NCI-H2107 treated with DMSO at 0.1 percent for 48 hours (cell line): Measurements from ENCODE around the gene MVB12A.
A peak's percentile ranks its signal among the peaks of the same experiment; 100 is the strongest.

Source experiments
- DNase-seq: peaks from one replicate; lab custom pipeline; 2025; ENCODE audit not compliant: unreplicated experiment; lab: John Stamatoyannopoulos, UW

Gene MVB12A

DNA sequence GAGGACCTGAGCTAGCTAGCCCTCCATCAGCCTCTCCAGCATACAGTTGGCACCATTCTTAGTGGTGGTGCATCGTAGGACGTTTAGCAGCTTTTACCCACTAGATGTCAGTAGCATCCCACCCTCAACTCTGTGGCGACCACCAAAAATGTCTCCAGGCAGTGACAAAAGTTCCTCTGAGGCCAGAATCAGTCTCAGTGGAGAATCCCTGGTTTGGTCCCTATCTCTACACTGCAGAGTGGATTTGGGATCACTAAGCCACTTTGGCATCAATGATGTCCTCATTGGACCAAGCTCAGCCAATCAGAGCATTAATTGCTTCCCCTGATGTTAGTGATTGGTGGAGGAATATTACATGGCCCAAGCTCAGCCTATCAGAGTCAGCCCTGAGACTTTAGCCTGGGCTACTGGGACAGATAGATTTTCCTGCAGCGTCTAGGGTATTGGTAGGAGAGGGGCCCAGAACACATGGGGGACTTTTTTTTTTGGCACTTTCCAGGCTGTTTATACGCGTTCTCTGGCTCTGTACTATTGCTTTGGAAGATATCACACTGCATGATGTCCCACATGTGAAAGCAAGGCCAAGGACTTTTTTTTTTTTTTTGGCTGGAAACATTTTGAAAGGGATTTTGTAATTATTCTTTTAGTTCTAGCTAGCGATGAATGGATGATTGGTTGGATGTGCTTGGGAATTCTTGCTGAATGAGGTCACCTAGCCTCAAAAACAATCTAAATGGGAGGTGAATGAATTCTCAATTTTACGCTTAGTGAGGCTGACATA is 21.6 kb downstream of the MVB12A start:
- DNase-seq = no peak

DNA sequence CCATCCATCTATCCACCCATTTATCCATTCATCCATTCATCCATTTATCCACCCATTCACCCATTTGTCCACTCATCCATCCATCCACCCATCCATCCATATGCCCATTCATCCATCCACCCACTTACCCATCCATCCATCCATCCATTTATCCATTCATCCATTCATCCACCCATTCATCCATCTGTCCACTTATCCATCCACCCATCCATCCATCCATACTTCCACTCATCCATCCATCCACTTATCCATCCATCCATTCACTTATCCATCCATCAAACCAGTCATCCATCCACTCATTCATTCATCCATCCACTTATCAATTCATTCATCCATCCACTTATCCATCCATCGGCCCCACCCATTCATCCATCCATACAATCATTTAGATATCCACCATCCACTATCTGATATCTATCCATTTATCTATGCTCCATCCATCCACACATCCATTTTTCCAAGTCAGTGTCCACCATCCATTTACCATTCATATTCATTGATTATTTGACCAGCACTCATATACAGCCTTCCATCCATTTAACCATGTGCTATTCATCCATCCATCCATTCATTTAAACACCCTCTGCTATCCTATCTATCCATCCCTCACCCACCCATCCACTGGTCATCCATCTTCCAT is 25.8 kb downstream of the MVB12A start:
- DNase-seq = no peak

DNA sequence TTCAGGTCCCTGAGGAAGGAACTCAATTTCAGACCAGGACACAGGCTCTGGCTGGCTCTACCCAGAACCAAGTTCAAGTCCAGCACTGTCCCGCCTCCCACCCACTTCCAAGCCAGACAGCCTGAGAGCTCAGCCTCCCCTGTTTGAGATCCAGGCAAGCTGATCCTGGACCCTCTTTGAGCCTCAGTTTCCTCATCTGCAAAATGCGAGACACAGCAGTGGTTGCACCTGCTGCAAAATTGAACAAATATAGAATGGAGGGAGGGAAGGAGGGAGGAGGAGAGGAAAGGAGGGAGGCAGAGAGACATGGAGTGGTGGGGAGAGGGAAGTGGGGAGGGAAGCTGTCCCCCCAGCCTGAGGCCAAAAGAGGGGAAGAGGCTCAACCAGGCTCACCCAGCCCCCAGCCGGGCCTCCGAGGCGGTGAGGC is 27.9 kb downstream of the MVB12A start:
- DNase-seq = no peak

DNA sequence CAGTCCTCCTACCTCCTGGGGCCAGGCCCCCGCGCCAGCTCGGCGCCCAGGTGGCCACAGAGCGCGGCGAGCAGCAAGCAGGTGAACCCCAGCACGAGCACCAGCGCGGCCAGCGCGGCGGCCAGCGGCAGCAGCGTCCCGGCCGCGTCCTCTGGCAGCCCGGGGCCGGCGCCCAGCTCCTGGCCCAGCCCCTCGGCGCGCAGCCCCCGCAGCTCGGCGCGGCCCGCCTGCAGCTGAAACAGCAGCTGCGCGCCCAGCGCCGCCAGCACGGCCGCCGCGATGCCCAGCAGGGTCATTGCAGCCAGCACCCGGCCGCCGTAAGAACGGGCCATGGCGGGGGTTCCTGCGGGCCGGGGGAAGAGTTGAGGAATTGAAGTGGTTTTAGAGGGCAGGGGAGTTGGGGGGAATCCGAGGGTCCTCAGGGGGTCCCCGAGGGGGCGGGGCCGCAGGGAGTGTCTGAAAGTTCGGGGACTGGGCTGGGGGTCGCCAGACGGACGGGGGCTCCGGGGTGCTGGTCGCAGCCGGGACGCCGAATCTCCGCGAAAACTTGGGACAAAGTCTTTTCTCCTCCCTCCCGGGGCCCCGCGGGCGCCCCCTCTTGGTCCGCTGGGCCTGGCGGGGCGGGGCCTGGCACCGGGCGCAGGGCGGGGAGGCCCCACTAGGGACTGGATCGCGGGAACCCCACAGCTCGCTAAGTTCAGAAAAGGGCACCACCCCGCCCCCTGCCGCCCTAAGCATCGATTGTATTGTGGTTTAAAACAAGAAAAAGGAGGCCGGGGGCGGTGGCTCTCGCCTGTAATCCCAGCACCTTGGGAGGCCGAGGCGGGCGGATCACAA is 28.5 kb downstream of the MVB12A start, which contains the start of gene TMEM221:
Gene TMEM221 (minus strand): TSS at position 538 of the 837 bp plus-strand sequence. CDS start 206 bp downstream, at position 332.
- no peak for DNase-seq

DNA sequence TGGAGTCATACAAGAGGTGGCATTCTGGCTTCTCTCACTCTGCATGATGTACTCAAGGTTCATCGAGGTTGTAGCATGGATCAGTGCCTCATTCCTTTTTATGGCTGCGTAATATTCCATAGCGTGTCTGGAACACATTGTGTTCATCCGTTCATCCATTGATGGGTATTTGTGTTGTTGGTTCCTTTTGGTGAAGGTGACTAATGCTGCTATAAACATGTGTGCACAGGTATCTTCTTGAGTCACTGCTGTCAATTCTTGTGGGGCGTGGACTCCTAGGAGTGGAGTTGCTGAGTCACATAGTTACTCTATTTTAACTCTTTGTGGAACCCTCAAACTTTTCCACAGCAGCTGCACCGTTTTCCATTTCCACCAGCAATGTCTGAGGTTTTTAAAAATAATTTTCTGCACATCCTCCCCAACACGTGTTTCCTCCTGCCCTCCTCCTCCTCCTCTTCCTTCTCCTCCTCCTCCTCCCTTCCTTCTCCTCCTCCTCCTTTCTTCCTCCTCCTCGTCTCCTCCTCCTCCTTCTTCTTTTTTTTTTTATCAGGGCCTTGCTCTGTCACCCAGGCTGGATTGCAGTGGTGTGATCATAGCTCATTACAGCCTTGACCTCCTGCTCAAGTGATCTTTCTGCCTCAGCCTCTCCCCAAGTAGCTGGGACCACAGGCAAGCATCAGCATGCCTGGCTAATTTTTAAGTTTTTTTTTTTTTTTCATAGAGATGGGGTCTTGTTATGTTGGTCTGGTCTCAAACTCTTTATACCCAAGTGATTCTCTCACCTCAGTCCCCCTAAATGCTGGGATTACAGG is 30.6 kb downstream of the MVB12A start:
- no peak for DNase-seq

DNA sequence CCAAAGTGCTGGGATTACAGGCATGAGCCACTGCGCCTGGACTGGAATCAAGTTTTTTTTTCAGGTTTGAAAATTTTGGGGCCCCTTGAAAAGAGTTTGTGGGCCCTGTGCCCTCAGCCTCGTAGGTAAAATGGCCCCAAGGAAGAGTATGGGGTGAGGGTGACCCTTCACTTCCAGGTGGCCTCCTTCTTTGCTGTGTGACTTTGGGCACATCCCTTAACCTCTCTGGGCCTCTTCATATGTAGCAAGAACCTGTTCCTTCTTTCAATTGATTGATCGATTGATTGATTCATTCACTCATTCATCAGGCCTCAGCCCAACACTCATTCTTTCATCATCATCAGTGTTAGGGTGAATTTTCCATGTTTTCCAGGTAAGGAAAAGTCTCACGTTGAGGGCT is 32.0 kb downstream of the MVB12A start:
- DNase-seq = no peak

DNA sequence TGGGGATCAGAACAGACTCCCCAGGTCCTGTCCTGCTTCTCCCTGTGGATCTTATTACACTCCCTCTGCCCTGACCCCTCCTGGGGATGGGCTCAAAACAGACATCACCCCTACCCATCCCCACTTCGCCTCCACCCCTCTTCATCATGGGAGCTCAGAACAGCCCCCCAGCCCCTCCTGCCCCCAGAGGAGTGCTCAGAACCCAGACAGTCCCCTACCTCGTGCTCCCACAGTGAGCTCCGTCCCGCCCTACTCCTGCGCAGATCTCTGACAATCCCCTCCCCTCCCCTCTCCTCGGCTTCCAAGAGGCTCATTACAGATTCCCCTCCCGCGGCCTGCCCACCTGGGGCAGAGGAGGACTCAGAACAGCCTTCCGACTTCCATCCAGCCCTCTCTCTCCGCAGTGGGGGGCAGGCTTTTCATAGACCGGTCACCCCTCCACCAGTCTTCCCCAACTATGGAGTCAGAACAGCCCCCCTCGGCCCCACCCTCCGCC is 34.8 kb downstream of the MVB12A start:
- DNase-seq = no peak

DNA sequence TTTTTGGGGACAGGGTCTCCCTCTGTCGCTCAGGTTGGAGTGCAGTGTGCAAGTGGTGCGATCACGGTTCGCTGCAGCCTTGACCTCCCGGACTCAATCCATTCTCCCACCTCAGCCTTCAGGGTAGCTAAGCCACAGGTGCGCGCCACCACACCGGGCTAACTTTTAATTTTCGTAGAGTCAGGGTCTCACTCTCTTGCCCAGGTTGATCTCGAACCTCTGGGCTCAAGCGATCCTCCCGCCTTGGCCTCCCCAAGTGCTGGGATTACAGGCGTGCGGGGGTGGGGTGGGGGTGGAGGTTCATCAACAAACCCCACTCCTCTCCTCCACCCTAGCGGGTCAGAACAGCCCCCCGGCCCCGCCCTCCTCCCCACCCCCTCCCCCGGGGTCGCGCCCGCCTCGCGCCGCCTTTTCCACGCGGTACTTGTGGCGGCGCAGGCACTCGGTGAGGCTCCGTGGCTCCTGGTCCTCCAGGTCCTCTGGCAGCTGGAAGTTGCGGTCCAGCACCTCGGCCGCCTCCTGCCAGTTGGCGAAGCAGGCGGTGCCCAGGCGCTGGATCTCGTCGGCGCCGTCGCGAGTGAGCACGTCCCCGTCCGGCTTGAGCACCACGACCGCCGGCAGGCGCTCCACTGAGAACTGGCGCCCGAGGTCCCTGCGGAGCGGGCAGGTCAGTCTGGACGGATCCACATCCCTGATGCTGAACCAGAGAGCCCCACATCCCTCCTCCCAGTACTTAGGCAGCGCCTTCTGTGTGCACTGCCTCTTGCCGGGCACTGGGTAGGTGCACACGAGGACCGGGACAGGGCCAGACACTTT is 35.7 kb downstream of the MVB12A start:
- DNase-seq = no peak

DNA sequence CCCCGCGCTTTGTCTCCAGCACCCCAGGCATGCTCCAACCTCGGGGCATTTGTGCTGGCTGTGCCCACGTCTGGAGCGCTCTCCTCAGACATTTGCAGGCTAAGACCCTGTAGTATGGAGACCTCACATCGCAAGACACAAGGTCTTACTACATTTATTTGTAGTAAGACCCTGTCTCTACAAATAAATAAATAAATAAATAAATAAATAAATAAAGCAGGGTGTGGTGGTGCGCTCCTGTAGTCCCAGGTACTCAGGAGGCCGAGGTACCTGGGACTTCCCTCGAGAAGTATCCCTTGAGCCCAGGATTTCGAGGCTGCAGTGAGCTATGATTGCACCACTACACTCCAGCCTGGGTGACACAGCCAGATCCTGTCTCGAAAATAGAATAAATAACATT is 36.3 kb downstream of the MVB12A start:
- no peak for DNase-seq

DNA sequence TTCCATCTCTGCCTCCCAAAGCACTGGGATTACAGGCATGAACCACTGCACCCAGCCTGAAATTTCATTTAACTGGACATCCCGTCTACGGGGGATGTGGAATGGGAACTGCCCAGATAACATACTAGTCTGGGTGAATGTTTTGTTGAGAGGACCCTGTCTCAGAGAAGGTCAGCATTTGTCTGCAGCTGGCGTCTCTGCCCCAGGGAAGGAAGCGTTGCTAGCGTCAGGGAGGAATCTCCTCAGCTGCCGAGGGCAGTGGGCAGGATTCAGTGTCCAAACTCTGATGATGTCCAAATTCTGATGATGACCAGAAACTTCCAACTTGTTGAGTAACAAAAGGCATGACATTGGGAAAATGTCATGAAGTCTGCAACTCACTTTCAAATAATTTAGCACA is 37.8 kb downstream of the MVB12A start:
- DNase-seq = no peak

DNA sequence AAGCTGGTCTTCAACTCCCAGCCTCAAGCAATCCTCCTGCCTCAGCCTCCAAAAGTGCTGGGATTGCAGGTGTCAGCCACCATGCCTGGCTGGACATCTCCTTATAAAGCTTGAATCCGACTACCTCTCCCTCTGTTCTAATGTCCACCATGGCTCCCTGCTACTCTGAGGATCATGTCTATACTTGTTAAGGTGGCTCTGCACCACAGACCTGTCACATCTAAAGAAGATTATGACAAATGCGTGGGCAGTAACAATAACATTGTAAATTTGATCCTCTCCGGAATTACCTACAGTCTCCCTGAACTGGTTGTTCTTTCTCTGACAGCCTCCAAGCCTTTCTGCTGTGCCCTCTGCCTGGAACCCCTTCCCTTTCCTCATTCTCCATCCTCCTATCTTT is 39.1 kb downstream of the MVB12A start:
- no peak for DNase-seq

DNA sequence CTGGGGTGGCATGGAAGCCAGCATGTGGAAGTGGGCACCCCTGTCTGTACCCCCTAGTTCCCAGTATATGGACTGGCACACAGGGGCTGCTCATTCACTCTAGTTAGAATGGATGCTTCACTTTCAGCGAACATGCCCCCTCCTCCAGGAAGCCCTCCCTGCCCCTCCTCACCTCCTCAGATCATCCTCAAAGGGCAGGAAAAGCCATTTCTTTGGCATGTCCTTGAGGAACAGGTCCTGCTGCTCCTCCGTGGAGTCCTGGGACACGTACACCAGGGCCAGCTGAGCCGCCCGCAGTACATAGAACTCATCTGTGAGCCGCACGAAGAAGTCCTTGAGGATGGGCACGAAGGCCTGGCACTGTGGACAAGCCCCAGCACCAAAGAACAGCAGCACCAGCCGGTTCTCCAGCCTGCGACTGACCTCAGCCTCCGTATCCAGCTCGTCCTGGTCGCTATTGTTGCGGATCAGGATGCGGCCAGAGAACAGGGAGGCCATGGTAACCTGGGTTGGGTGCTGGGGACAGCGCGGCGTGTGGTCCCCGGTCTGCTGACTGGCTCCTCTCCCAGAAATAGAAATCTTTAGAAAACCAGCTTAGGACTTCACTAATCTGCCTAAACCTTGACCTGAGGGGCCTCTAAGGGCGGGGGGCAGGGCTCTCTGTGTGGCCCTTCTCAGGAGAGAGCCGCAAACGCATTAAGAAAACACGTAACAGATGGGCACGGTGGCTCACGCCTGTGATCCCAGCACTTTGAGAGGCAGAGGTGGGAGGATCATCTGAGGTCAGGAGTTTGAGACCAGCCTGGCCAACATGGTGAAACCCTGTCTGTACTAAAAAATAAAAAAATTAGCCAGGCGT is 40.8 kb downstream of the MVB12A start, which contains the start of gene NXNL1:
Gene NXNL1 (minus strand): TSS at position 555 of the 859 bp plus-strand sequence. CDS start 57 bp downstream, at position 498.
- DNase-seq = no peak

DNA sequence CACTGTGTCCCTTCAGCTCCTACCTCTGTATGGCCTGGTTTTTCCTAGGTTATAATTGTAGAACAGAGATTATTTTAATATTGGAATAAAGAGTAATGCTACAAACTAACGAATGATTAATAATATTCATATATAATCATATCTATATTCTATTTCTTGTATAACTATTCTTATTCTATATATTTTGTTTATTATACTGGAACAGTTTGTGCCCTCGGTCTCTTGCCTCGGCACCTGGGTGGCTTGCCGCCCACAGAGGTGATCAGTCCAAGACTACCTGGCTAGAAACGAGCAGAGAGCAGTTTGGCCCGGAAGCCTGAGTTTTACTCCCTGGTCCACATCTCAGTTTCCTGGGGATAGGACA is 46.6 kb downstream of the MVB12A start:
- no peak for DNase-seq

DNA sequence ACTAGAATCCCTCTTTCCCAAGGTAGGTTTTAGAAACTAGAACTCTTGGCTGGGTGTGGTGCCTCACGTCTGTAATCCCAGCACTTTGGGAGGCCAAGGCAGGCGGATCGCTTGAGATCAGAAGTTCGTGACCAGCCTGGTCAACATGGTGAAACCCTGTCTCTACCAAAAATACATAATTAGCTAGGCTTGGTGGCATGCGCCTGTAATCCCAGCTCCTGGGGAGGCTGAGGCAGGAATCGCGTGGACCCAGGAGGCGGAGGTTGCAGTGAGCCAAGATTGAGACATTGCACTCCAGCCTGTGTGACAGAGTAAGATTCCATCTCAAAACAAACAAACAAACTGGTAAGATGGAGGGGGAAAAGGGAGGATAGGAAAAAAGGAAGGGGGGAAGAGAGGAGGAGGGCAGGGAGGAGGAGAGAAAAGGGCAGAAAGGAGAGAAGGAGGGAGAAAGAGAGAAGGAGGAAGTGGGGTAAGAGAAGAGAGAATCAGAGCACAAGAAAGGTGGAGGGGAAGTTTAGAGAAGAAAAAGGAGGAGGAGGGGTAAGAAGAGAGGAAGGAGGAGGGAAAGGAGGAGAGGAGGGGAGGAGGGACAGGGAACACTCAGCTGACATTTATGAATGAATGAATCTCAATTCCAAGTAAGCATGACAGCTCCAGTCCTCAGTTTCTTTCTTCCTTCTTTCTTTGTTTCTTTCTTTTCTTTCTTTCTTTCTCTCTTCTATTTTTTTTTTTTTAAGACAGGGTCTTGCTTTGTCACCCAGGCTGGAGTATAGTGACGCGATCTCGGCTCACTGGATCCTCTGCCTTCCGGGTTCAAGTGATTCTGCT is 47.8 kb downstream of the MVB12A start:
- no peak for DNase-seq

DNA sequence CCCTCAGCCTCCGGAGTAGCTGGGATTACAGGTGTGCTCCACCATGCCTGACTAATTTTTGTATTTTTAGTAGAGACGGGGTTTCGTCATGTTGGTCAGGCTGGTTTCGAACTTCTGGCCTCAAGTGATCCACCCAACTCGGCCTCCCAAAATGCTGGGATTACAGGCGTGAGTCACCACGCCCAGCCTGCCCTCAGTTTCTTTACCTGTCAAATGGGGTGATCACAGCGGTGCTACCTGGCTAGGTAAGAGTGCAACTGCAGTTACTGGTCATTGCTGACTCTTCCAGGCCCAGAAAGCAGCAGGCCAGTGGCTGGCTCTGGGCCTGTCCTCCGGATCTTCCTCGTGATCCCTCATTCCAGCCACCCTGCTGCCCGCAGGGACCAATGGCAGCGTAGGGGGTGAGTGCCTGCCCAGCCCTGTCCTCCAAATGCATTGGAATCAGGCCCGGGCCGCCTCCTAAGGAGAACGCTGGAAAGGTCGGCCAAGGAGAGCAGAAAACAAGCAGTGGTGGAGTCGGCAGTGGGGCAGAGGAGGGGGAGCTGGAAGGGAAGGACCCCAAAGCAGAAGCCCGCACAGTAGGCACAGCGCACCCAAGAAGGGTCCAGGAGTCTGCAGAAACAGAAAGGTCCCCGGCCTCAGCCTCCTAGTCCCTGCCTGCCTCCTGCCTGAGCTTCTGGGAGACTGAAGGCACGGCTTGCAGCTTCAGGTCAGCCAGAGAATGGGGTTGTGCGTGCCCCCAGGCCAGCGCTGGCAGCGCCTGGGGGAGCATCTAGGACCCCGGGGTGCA is 48.6 kb downstream of the MVB12A start:
- DNase-seq = no peak

DNA sequence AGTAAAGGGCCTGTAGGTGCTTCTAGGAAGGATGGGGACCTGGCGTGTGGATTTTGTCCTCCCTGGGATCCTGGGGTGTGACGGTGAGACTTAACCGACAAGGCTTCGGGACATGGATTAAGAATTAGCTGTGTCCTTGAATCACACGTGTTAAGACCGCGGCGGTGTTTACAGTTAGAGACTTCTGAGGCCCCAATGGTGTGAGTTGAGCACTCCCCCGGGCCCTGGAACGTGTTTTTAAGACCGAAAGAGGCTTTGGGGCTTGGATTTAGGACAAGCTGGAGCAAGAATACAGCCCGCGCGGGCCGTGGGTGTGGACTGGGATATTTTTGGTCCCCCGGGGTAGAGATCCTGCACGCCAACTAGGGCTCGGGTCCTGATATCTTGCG is 49.2 kb downstream of the MVB12A start:
- no peak for DNase-seq

DNA sequence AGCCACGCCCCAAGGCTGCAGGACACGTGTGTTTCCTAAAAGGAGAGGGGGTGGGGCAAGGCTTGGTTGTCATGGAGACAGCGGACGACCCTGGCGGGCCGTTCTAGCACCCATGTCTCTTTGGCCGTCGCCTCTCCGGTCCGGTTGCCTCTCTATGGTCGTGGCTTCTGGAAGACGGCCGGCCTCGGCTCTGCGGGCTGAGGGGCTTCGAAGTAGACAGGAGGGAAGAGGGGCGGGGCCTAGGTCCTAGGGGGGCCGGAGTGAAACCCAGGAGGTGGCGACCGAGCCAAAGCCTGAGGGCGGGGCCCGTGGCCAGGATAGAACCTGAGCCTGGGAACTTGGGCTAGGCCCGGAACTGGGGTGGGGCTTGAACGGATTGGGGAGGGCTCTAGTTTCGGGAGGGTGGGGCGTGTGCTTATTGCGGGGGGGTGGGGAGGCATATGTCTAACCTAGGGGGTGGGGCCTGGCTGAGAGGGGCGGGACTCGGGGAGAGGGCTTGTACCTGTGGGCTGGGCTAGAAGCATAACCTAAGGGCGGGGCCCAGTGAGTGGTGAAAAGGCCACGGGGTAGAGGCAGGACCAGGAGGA is 49.7 kb downstream of the MVB12A start:
- DNase-seq = peak; percentile 80
